NCI-H82 treated with DMSO at 0.1 percent for 48 hours (cell line): Measurements from ENCODE around the gene CLEC12A.
"Not testable (repeated sequence)": the region's sequence is repeated elsewhere in the genome, so short reads cannot be mapped to it uniquely, and the experiment has no call there.

Experiments
- DNase-seq: peaks from one replicate; lab custom pipeline; 2025; ENCODE audit not compliant: unreplicated experiment; lab: John Stamatoyannopoulos, UW

Gene CLEC12A

DNA sequence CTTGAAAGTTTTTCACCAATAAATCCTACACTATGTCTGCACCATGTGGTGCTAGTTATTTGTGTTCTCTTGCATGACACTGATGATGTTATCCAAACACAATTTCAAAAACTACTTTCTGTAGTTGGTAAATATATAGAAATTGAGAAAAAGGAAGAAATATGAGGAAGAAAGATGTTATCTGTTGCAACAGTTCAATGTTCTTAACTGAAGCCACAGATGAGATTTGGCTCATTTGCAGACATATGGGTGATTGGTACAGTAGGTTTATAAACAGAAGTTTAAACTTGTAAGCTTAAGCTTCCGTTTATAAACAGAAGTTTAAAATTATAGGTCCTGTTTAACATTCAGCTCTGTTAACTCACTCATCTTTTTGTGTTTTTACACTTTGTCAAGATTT lies at the start of gene CLEC12A:
Gene CLEC12A, plus strand, starts transcription at position 229 of the 400 bp plus-strand sequence. CDS start 188 bp downstream, outside the sequence.
- no peak for DNase-seq

DNA sequence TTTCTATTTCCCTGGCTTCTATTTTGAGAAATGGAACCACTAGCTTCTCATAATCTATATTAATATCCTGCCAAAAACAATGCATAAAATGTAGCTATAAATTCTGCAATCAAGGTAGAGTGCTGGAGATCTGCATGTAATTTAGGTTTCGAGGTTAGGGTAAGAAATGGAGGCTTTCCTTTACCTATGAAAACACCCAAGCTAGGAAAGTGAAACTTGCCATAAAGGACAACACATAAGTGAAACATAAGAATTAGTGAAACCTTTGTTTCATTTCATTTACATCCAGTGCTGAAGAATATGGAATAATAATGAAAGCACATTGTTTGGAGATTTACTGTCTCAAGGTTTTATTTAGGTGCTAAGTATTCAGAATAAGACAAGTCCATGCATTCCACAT lies 48.8 kb upstream of the CLEC12A start:
- no peak for DNase-seq

DNA sequence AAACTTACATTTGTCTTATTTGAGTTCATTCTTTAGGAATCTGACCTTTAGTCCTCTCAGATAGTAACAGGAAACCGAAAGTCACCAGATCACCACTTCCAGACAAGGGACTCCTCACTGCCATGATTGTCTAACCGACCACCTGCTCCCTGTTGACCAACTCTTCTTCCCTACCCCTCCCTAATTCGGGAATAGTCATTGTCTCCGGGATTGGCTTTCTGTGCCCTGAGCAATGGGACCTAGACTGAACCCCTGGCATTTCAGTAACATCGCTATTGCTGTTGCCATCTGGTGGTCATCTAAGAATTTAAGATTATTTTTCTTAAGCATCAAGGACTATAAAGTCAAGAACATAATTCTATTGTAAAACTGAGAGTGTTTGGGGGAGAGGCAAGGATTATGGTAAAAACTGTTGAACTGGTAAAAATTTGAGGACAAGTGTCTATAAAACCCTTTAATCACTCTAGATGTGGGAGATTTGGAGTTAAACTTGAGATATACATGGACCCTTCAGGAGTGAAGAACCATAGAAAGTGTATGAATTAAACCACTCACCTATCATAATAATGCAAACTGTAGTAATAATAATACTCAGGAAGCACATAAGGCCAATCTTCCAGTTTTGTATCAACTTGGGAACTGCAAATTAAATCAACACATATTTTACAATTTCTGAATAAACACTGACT lies 45.4 kb upstream of the CLEC12A start:
- DNase-seq: peak; percentile 32

DNA sequence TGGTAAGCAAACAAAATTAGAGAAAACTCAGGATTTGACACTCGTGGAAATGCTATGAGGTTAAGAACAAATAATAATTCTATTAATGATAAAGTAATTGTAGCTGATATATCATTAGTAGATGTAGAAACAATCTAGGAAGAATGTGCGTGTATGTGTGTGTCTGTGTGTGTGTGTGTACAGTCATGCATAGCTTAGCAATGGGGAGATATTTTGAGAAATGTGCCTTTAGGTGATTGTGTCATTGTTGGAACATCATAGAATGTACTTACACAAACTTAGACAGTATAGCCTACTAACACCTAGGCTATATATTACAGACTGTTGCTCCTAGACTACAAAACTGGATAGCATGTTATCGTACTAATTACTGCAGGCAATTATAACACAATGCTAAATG lies 44.3 kb upstream of the CLEC12A start:
- DNase-seq: no peak

DNA sequence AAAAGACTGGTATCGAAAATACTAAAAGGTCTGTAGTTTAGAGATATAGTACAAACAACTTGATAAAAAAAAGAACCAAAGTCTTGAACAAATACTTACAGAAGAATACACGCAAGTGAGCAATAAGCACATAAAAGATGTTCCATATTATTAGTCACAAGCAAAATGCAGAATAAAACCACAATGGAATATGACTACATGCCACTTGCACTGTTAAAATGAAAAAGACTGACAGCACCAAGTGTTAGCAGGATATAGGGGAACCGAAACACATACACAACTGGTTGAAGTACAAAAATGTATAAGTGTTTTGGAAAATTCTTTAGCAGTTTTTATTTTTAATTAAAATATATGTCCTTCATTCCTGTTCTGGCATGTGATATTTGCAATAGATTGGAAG lies 42.6 kb upstream of the CLEC12A start:
- DNase-seq: no peak

DNA sequence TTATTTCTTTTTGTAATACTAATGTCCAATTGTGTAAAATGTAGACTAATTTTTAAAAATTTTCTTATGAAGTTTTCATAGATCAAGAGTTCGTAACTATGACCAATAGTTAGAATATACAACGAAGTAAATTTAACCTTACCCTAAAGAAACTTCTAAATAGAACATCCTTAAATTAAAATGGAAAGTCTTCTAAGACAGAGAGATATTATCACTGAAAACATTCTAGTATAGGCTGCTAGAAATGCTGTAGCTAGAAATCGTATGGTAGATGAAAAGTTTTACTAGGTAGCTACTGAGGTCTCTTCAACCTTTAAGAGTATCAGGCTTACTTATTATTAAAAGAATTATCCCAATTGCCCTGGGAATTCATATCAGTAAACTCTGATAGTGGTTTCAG lies 40.0 kb upstream of the CLEC12A start:
- no peak for DNase-seq

DNA sequence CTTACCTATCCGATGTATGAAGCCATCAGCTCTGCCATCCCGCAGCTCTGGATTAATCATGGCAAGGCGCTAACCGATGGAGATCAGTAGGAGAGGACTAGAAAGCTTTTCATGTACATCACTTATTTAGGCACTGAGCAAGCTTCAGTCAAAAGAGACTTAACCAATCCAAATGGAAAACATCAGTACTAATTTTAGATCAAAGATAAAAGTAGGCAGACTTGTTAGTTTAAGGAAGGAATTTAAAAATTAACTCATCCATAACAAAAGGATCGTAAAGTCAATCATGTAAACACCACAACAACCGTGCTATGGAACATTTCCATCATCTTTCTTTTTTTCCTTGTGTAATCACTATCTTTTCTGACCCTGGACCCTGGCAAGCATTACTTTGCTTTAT lies 38.9 kb upstream of the CLEC12A start, which contains the start of gene CLEC2A:
Gene CLEC2A, minus strand, starts transcription at position 101 of the 400 bp plus-strand sequence. Its CDS starts 41 bp downstream, at position 60.
- no peak for DNase-seq

DNA sequence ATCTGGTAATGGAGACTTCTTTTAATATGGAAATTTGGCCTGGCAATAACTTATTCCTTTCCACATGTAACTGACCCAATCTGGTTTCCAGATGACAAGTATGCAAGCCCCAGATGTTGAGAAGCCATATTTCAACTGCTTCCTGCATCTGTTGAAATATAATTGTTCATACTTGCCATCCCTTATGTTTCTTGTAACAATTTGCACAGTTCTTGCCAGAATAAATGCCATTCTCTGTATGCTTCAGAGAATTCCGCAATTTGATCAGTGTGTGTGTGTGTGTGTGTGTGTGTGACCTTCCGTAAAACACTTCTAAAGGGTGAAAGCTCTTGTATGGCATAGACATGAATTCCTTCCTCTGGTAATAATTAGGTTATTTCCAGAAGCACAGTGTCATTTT lies 37.3 kb upstream of the CLEC12A start:
- no peak for DNase-seq

DNA sequence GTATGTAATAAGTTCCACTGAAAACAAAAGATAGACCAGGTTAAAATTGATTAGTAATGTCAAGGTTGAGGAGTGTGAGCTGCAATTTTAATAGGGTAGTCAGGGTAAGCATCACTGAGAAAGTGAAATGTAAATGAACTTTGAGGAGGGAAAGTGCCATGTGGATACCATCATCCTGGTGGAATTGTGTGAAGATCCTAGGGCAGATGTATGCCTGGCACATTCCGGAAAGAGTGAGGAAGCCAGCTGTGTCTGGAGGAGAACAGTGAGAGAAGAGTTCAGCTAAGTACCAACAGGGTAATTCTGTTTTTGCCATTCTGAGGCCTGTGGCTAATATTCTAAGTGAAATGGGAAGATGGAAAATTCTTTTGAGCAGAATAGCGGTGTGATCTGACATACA lies 36.2 kb upstream of the CLEC12A start:
- no peak for DNase-seq

DNA sequence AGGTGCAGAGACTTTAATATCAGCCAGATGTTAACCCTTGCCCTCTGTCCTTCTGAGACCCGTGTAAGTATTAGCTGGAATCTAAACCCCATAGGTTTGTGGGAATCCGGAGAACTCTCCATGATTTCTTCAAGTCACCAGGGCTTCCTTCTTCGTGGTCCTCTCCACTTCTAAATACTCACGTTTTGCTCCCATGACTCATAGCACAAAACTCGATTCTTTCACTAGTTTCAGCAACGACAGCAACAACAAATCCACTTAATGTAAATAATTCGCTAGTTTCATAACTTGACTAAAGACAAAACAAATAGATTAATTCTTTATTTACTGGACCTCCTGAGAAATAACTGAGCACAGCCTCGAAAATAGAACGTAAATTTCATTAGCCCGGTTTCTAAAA lies 34.6 kb upstream of the CLEC12A start:
- no peak for DNase-seq

DNA sequence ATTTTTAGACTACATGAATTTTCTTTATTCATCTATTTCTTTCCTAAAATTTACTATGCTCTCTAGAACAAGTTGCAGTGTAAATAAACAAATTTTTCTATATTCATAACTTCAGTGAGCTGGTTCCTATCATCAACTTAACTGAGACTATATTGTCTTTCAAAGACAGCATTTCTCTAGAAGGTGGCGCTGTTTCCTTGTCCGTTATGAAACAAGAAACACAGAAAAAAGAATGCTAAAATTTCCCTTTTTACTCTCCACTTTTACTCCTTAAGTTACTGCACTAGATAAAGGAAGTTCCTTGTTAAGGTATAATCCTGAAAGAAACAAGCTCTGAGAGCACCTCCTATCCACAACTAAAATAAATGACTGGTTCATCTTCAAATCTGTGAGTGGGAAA lies 30.8 kb upstream of the CLEC12A start:
- DNase-seq: no peak

DNA sequence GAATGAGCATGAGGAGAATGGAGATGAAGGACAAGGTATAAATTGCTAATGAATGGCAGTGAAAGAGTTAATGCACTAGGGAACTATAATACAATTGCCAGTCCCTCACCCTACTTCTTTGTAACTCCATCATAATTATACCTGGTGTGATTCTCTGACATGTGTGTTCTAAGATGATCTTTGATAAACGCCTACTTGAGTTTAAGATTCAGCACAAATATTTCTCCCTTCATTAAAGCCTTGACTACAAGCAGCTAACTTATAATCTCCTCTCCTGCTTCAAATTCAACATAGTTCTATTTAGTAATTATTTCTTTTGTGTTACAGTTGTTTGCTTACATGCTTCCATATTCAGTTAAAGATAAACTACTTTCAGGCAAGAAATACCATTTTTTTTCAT lies 29.4 kb upstream of the CLEC12A start:
- DNase-seq: no peak

DNA sequence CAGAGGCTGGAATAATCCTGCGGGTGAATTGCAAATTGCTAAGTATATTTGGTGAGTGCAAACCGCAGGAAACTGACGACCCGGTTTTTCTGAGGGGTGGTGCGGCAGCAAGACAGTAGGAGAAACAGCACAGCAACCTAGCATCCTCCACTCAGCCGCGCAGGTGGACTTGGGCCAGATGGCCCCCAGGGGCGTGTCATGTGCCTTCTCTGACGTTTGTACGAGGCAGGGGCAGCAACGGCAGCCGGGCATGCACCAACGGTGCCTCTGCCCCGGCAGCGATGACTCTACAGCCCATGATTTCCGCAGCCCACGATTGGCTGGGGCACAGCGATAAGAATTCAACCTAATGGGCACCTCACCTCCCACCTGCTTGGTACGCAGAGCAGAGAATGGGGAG lies 28.0 kb upstream of the CLEC12A start:
- no peak for DNase-seq

DNA sequence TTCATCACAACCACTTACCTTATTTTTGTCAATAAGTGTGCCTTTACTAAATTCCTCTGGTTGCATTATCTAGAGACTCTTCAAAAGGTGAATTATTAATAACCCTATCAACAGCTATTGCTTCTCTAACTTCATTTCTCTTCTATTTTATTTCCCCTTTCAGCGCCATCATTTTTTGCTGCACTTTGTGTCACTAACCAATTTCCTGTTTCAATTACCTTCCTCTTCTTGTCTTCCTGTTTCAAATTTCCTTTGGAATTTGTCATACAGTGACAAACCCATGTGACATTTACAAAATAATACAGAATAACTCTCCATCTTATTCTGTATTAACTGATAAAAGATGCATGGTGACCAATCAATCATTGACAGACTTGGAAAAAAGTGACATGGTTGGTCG lies 26.8 kb upstream of the CLEC12A start:
- DNase-seq: no peak

DNA sequence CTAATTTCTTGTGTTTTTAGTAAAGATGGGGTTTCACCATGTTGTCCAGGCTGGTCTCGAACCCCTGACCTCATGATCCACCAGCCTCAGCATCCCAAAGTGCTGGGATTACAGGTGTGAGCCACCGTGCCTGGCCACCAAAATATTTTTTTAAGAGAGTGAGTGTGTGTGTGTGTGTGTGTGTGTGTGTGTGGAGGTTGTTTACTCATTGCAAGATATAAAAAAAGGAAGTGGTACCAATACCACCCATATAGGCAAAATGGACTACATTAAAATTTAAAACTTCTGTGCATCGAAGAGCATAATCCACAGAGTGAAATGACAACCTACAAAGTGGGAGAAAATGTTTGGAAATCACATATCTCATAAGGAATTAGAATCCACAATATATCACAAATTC lies 23.5 kb upstream of the CLEC12A start:
- DNase-seq: no peak

DNA sequence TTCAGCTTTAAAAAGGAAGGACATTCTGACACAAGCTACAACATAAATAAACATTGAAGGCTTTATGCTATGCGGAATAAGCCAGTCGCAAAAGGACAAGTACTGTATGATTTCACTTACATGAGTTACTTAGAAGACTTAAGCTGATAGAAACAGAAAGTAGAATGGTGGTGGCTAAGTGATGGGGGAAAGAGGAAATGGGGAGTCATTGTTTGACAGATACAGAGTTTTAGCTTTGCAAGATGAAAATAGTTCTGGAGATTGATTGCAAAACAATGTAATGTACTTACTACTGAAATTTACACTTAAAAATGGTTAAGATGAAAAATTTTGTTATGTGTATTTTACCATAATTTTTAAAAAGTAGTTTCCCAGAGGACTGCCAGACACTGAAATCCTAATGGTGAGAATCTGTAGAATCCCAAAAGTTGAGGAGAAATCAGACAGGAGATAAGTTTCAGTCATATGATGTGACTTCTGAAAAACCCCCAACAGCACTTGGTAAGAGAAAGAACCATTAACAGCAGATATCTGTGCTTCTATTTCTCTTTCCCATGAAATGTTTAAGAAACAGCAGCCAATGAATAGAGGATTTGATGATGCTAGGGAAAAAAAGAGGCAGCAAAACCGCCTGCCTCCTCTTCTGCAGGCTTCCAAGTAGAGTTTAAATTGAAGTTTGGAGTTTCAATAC lies 22.5 kb upstream of the CLEC12A start:
- no peak for DNase-seq

DNA sequence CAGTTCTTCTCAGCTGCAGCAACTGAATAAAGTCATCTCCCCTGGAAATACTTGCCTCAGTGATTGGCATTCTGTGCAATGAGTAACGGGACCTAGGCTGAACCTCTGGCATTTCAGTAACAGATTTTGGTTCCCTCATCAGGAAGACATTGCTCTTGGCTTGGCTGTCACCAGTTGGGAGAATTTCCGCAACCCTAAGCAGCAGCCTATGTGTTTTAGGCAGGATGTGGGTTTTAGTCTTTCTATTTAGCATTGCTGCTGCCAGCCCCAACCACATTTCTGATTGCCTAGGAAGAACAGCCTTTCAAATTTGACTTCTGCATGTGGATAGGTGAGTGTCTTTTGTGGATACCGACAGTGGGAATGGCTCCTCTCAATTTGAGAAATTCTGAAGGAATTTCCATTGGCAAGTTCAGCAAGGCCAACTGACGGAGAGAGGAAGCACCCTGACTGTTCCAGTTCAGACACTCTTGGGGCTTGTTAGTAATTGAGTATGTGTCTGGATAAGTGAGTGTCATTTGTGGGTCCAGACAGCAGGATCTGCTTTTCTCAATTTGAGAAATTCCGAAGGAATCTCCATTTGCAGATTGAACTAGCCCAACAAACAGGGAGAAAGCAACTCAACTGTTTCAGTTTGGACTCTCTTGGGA lies 20.1 kb upstream of the CLEC12A start:
- DNase-seq: no peak

DNA sequence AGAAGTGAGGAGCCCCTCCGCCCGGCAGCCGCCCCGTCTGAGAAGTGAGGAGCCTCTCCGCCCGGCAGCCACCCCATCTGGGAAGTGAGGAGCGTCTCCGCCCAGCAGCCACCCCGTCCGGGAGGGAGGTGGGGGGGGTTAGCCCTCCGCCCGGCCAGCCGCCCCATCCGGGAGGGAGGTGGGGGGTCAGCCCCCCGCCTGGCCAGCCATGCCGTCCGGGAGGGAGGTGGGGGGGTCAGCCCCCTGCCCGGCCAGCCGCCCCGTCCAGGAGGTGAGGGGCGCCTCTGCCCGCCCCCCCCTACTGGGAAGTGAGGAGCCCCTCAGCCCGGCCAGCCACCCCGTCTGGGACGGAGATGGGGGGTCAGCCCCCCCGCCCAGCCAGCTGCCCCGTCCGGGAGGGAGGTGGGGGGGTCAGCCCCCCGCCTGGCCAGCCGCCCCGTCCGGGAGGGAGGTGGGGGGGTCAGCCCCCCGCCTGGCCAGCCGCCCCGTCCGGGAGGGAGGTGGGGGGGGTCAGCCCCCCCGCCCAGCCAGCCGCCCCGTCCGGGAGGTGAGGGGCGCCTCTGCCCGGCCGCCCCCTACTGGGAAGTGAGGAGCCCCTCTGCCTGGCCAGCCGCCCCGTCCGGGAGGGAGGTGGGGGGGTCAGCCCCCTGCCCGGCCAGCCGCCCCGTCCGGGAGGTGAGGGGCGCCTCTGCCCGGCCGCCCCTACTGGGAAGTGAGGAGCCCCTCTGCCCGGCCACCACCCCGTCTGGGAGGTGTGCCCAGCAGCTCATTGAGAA lies 18.1 kb upstream of the CLEC12A start:
- not testable (repeated sequence) for DNase-seq

DNA sequence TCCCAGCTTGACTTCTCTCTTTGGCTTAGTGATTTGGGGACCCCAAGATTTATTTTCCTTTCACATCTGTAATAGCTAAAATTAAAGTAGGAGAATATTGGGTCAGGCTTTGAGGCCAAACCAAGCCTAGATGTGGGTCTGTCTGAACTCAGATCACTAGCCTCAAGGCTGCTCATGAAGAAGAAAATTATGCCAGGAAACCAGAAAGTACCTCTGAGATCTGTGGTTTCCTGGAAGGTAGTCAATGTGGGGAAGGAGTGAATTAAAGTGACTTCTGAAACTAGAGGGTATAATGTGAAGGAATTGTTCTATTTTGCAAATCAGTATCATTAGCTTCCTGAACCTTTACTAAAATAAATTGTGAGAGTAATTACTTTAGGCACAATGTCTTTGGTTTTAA lies 13.4 kb upstream of the CLEC12A start:
- no peak for DNase-seq

DNA sequence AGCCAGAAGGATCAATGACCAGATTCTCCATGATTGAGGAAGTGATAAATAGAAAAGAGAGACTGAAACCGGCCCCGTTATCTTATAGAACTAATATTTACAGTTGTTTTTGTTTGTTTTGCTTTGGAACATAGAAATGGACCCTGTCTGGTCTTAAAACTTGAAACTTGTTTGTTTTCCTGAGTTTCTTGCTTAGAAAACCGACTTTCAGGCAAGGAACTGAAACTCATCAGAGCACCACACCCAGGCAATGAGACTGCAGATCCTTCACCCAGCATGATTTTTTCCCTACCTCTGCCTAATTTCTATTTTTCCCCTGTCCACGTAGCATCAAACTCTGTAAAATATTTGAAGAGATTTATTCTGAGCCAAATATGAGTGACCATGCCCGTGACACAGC lies 10.6 kb upstream of the CLEC12A start:
- no peak for DNase-seq

DNA sequence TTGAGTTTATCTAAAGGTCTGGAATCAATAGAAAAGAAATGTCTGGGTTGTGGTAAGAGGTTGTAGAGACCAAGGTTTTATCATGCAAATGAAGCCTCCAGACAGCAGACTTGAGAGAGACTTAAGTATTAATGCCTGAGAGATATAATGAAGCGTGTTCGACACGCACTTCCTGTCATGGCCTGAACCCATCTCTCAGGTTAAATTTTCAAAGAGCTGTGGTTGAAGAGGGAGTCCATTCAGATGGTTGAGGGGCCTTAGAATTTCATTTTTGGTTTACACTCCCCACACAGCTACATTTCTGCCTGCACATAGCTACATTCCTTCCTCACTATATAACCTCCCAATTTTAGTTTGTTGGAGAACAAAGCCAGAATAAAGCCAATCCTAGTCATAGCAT lies 10.1 kb upstream of the CLEC12A start:
- no peak for DNase-seq
